Panc1 (cell line): ENCODE data around the gene RFC2. TPM values are rescaled to one million over a fixed set of nuclear protein-coding genes. Genes with fewer than 3 reads are reported as not detected.

Source experiments
- ATAC-seq: fragments of 200-7000 bp; cut with Tn5 transposase; 2 replicates; pipeline ENCODE4 v1.9.1; 2020; ENCODE audit warnings: mild to moderate bottlenecking, moderate library complexity
- BruUV-seq: library from RNA; stranded (reverse); fragments of 400-500 nt; replicated peaks from 2 replicates; lab custom pipeline; 2021; lab: Mats Ljungman, UMichigan
- CTCF ChIA-PET: fragments of 300-600 bp; sonication (Branson Sonifier 250); formaldehyde crosslinking; loops from one replicate; lab custom pipeline; 2022; ENCODE audit warnings: antibody characterized with exemption; lab: Charles Lee
- POLR2A ChIA-PET: fragments of 300-600 bp; sonication (Branson Sonifier 250); formaldehyde crosslinking; loops from one replicate; lab custom pipeline; 2022; ENCODE audit warnings: antibody characterized with exemption; lab: Charles Lee
- DNase-seq: peaks from one replicate; pipeline ENCODE4 v3.0.0-alpha.2; 2010; ENCODE audit warnings: low read depth, low spot score
- H3K27ac ChIP-seq: 2 replicates; pipeline ENCODE4 v1.5.1; 2011; ENCODE audit warnings: mild to moderate bottlenecking, low read length, inconsistent platforms
- H3K27me3 ChIP-seq: fragments of 200-500 bp; sonication (Bioruptor generic); 2 replicates; pipeline ENCODE4 v1.6.0; 2014; ENCODE audit warnings: low read length, inconsistent platforms; ENCODE audit not compliant: control insufficient read depth, insufficient read depth
- H3K36me3 ChIP-seq: fragments of 200-500 bp; sonication (Bioruptor generic); 2 replicates; pipeline ENCODE4 v1.5.1; 2014; ENCODE audit warnings: inconsistent platforms, mild to moderate bottlenecking, low read length, moderate library complexity; ENCODE audit not compliant: control insufficient read depth, insufficient read depth
- H3K4me1 ChIP-seq: 2 replicates; pipeline ENCODE4 v1.5.1; 2011; ENCODE audit warnings: inconsistent platforms, mild to moderate bottlenecking, low read length, moderate library complexity; ENCODE audit not compliant: control insufficient read depth, insufficient read depth
- H3K4me3 ChIP-seq, 2 experiments: 2 replicates each; pipeline ENCODE4 v1.5.1; 2011 to 2012; ENCODE audit warnings: low read depth in 2 of 2, low read length in 2 of 2, mild to moderate bottlenecking in 2 of 2, inconsistent platforms in 1 of 2, moderate library complexity in 1 of 2
- H3K9me3 ChIP-seq: fragments of 200-500 bp; sonication (Bioruptor generic); 2 replicates; pipeline ENCODE4 v1.5.1; 2014; ENCODE audit warnings: low read depth, mild to moderate bottlenecking, inconsistent platforms, low read length, moderate library complexity; ENCODE audit not compliant: control insufficient read depth, insufficient read depth
- POLR2AphosphoS5 ChIP-seq: IDR thresholded peaks from 2 replicates; pipeline ENCODE4 v1.6.1; 2012; ENCODE audit warnings: mild to moderate bottlenecking, low read depth, low read length, moderate library complexity
- REST ChIP-seq, 2 experiments: IDR thresholded peaks; 2 replicates each; pipeline ENCODE4 v1.6.1; 2011 to 2012; ENCODE audit warnings: low read depth in 2 of 2, control low read depth in 1 of 2, low read length in 1 of 2, mild to moderate bottlenecking in 1 of 2, moderate library complexity in 1 of 2; ENCODE audit not compliant: insufficient read depth in 1 of 2
- SIN3A ChIP-seq: IDR thresholded peaks from 2 replicates; pipeline ENCODE4 v1.6.1; 2012; ENCODE audit warnings: low read depth, mild to moderate bottlenecking, low read length, moderate library complexity, borderline replicate concordance; ENCODE audit not compliant: insufficient read depth
- TCF7L2 ChIP-seq: IDR thresholded peaks from 2 replicates; pipeline ENCODE4 v1.6.1; 2011; ENCODE audit warnings: mild to moderate bottlenecking, low read depth, low read length, inconsistent platforms
- in situ Hi-C: cut with HindIII; loops from 2 replicates; pipeline ENCODE4 v1.10.0; 2016; ENCODE audit warnings: low sequenced_read_pairs, low pct_unique_long_range_greater_than_20kb
- intact Hi-C: fragments of 100-400 bp; cut with micrococcal nuclease; formaldehyde crosslinking; loops from one replicate; pipeline ENCODE4 v1.10.0; 2022; ENCODE audit not compliant: unreplicated experiment
- total RNA-seq: library from RNA; stranded (reverse); gene quantifications from one replicate; pipeline ENCODE4 v1.2.1, GENCODE V29; 2021; ENCODE audit not compliant: unreplicated experiment
- TF ChIP-seq, protein P1 (sequence below): fragments of 450-650 bp; IDR thresholded peaks from 2 replicates; pipeline ENCODE4 v1.5.1; 2017; ENCODE audit warnings: mild to moderate bottlenecking

The RFC2 gene
- total RNA-seq, 1 experiment from 2014 or later: 56.2 TPM

GRCh38 chr7:74242122-74242443 is 12.1 kb downstream of the RFC2 start:
- Histone ChIP-seq H3K4me1 (no peaks in the 10 kb centered on the region), H3K36me3 (peaks cover 13% of the 10 kb centered on the region), H3K9me3 (no peaks in the 10 kb centered on the region), H3K27me3 (no peaks in the 10 kb centered on the region), H3K27ac (no peak overlapping the region), H3K4me3 (no peak overlapping the region)
- no TSS peak for BruUV-seq
- ChIA-PET POLR2A (no interaction called here), CTCF (no interaction called here)
- intact Hi-C loops (no loop called here), in situ Hi-C loops (no loop called here)
- TF ChIP-seq POLR2AphosphoS5 (no peak), SIN3A (no peak), TCF7L2 (no peak), REST (IDR thresholded peaks at IDR 0.05; ENCODE audit: insufficient read depth in 1 of 2, low read depth in 2 of 2, low read length in 1 of 2) (no peak)
- DNase-seq (no peak), ATAC-seq (no peak)

DNA sequence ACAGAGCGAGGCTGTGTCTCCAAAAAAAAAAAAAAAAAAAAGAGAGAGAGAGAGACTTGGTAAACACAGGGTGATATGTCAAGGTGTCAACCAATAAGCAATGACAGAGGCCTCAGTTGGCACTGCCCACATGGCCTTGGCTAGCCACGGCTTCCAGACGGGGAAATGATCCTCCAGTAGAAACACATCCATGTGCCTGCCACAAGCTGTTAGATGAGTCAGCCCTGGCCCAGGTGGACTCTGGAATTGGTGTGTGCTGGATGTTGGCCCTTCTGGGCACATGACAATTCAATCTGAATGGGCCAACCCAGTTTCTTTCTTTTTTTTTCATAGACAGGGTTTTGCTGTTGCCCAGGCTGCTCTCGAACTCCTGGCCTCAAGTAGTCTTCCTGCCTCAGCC is 13.7 kb downstream of the RFC2 start:
- intact Hi-C loops: no loop called here
- in situ Hi-C loops: no loop called here
- Histone ChIP-seq H3K4me3 (no peak overlapping the region), H3K27ac (no peak overlapping the region), H3K4me1 (no peaks in the 10 kb centered on the region), H3K27me3 (no peaks in the 10 kb centered on the region), H3K9me3 (no peaks in the 10 kb centered on the region), H3K36me3 (peaks cover 13% of the 10 kb centered on the region)
- CTCF ChIA-PET: interaction anchor here (0.7 kb wide), 1 partner anchor 160 kb away, joined by 12 read pairs; no protein-coding TSS in a partner anchor
- BruUV-seq: no TSS peak
- no peak for ATAC-seq
- POLR2A ChIA-PET: no interaction called here
- no peak for DNase-seq
- TF ChIP-seq TCF7L2 (no peak), POLR2AphosphoS5 (no peak), REST (IDR thresholded peaks at IDR 0.05; ENCODE audit: insufficient read depth in 1 of 2, low read depth in 2 of 2, low read length in 1 of 2) (no peak), SIN3A (no peak)
- TF ChIP-seq, protein P1, sequence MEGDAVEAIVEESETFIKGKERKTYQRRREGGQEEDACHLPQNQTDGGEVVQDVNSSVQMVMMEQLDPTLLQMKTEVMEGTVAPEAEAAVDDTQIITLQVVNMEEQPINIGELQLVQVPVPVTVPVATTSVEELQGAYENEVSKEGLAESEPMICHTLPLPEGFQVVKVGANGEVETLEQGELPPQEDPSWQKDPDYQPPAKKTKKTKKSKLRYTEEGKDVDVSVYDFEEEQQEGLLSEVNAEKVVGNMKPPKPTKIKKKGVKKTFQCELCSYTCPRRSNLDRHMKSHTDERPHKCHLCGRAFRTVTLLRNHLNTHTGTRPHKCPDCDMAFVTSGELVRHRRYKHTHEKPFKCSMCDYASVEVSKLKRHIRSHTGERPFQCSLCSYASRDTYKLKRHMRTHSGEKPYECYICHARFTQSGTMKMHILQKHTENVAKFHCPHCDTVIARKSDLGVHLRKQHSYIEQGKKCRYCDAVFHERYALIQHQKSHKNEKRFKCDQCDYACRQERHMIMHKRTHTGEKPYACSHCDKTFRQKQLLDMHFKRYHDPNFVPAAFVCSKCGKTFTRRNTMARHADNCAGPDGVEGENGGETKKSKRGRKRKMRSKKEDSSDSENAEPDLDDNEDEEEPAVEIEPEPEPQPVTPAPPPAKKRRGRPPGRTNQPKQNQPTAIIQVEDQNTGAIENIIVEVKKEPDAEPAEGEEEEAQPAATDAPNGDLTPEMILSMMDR: no peak
